ENCODE measurements around the gene PHYKPL.

The PHYKPL gene

DNA sequence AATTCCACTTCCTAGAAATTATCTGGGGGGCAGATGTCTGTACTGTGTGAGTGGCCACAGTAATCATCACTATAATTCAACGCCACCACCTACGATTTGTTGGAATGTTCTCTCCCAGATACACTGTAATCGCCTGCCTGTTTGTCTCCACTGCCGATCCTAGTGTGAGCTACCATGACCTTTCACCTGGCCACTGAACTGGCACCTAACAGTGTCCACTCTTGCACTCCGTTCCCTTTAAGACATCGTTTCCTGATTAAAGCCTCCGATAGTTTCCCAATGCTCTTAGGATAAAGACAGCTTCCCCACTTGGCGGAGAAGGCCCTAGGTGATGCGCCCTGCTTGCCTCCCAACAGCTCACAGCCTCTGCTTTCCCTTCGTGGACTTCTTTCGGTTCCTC, 4.0 kb downstream of the PHYKPL start:
- Histone ChIP-seq H4K20me1 (ENCODE audit: insufficient read depth, low read length) (no peaks in the 10 kb centered on the region), H2AFZ (ENCODE audit: low read length) (no peak overlapping the region), H3K4me2 (ENCODE audit: low read length) (no peak overlapping the region), H3K4me1 (ENCODE audit: insufficient read depth, low read length, severe bottlenecking) (peaks cover 20% of the 10 kb centered on the region), H3K9me2 (ENCODE audit: low read depth, low read length) (no peaks in the 10 kb centered on the region), H3K9me3 (ENCODE audit: low read length) (no peaks in the 10 kb centered on the region), H3K27ac (ENCODE audit: low read depth, low read length, poor library complexity, severe bottlenecking) (no peak overlapping the region), H3K9ac (ENCODE audit: low read length) (no peak overlapping the region), H3F3A (ENCODE audit: insufficient read depth, low read length) (0 out of 2 replicates have a peak, but pooled peaks cover under 1% of the 10 kb centered on the region), H3K79me2 (ENCODE audit: insufficient read depth, low read length) (peaks cover 7% of the 10 kb centered on the region), H3K27me3 (ENCODE audit: insufficient read depth, low read length) (no peaks in the 10 kb centered on the region), H3K4me3 (ENCODE audit: low read depth, low read length, poor library complexity, severe bottlenecking) (no peak overlapping the region), H3K36me3 (ENCODE audit: insufficient read depth, low read length) (peaks cover 69% of the 10 kb centered on the region)
- TF ChIP-seq, protein P1, sequence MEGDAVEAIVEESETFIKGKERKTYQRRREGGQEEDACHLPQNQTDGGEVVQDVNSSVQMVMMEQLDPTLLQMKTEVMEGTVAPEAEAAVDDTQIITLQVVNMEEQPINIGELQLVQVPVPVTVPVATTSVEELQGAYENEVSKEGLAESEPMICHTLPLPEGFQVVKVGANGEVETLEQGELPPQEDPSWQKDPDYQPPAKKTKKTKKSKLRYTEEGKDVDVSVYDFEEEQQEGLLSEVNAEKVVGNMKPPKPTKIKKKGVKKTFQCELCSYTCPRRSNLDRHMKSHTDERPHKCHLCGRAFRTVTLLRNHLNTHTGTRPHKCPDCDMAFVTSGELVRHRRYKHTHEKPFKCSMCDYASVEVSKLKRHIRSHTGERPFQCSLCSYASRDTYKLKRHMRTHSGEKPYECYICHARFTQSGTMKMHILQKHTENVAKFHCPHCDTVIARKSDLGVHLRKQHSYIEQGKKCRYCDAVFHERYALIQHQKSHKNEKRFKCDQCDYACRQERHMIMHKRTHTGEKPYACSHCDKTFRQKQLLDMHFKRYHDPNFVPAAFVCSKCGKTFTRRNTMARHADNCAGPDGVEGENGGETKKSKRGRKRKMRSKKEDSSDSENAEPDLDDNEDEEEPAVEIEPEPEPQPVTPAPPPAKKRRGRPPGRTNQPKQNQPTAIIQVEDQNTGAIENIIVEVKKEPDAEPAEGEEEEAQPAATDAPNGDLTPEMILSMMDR (IDR thresholded peaks at IDR 0.05; ENCODE audit: low read length) = no peak
- no peak for TF ChIP-seq EZH2 (IDR thresholded peaks at IDR 0.05; ENCODE audit: borderline replicate concordance, low read length)

DNA sequence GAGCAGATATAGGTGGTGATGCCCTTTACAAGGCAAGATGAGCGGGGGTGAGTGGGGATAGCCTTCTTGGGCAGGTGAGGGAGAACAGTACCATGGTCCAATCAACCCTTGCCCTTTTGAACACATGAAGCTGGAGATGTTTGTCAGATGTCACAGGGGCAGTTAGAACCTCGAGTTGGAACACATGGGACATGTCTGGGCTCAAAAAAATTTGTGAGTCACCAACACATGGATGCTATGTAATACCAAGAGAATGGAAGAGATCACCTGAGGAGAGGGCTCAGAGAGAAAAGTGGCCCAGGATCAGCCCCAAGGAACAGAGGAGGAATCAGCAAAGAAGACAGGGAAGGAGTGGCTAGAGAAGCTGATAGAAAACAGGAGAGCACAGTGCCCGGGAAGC, 4.7 kb downstream of the PHYKPL start:
- no peaks in the 10 kb centered on the region for H3F3A ChIP-seq (ENCODE audit: insufficient read depth, low read length)
- no peak overlapping the region for H3K9ac ChIP-seq (ENCODE audit: low read length)
- no peaks in the 10 kb centered on the region for H3K9me2 ChIP-seq (ENCODE audit: low read depth, low read length)
- H3K4me1 ChIP-seq (ENCODE audit: insufficient read depth, low read length, severe bottlenecking) = peaks cover 18% of the 10 kb centered on the region
- H4K20me1 ChIP-seq (ENCODE audit: insufficient read depth, low read length) = no peaks in the 10 kb centered on the region
- peaks cover 71% of the 10 kb centered on the region for H3K36me3 ChIP-seq (ENCODE audit: insufficient read depth, low read length)
- H2AFZ ChIP-seq (ENCODE audit: low read length) = no peak overlapping the region
- H3K9me3 ChIP-seq (ENCODE audit: low read length) = no peaks in the 10 kb centered on the region
- H3K27ac ChIP-seq (ENCODE audit: low read depth, low read length, poor library complexity, severe bottlenecking) = no peak overlapping the region
- TF ChIP-seq, protein P1 (IDR thresholded peaks at IDR 0.05; ENCODE audit: low read length) = no peak
- no peak for TF ChIP-seq EZH2 (IDR thresholded peaks at IDR 0.05; ENCODE audit: borderline replicate concordance, low read length)
- no peaks in the 10 kb centered on the region for H3K27me3 ChIP-seq (ENCODE audit: insufficient read depth, low read length)
- H3K79me2 ChIP-seq (ENCODE audit: insufficient read depth, low read length) = peaks cover 7% of the 10 kb centered on the region
- no peak overlapping the region for H3K4me3 ChIP-seq (ENCODE audit: low read depth, low read length, poor library complexity, severe bottlenecking)
- H3K4me2 ChIP-seq (ENCODE audit: low read length) = no peak overlapping the region

DNA sequence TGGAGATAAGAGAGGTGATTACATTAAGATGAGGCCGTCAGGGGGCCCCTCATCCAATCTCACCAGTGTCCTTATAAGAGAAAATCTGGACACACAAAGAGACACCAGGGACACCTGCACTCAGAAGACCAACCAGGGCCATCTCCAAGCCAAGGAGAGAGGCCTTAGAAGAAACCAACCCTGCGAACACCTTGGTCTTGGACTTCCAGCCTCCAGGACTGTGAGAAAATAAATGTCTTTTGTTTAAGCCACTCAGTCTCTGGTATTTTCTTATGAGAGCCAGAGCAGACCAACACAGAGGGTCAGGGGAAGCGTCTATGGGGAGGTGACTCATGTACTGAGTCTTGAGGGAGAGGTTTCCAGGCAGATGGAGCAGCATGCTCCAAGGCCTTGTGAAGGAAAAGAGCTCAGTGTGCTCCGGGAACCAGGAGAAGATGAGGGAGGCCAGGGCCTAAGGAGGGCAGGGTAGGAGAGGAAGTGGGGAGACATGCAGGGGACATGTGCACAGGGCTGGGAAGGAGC, 5.4 kb downstream of the PHYKPL start:
- H3K36me3 ChIP-seq (ENCODE audit: insufficient read depth, low read length) = peaks cover 78% of the 10 kb centered on the region
- no peak overlapping the region for H2AFZ ChIP-seq (ENCODE audit: low read length)
- no peak overlapping the region for H3K9ac ChIP-seq (ENCODE audit: low read length)
- H3K9me2 ChIP-seq (ENCODE audit: low read depth, low read length) = no peaks in the 10 kb centered on the region
- no peaks in the 10 kb centered on the region for H3K27me3 ChIP-seq (ENCODE audit: insufficient read depth, low read length)
- TF ChIP-seq, protein P1 (IDR thresholded peaks at IDR 0.05; ENCODE audit: low read length) = no peak
- no peak for TF ChIP-seq EZH2 (IDR thresholded peaks at IDR 0.05; ENCODE audit: borderline replicate concordance, low read length)
- H3F3A ChIP-seq (ENCODE audit: insufficient read depth, low read length) = no peaks in the 10 kb centered on the region
- peaks cover 7% of the 10 kb centered on the region for H3K79me2 ChIP-seq (ENCODE audit: insufficient read depth, low read length)
- no peaks in the 10 kb centered on the region for H4K20me1 ChIP-seq (ENCODE audit: insufficient read depth, low read length)
- no peak overlapping the region for H3K4me2 ChIP-seq (ENCODE audit: low read length)
- no peak overlapping the region for H3K4me3 ChIP-seq (ENCODE audit: low read depth, low read length, poor library complexity, severe bottlenecking)
- H3K9me3 ChIP-seq (ENCODE audit: low read length) = no peaks in the 10 kb centered on the region
- peaks cover 15% of the 10 kb centered on the region for H3K4me1 ChIP-seq (ENCODE audit: insufficient read depth, low read length, severe bottlenecking)
- no peak overlapping the region for H3K27ac ChIP-seq (ENCODE audit: low read depth, low read length, poor library complexity, severe bottlenecking)
